ENCODE results near the gene DACH1. TPM values are rescaled to one million over a fixed set of nuclear protein-coding genes. Genes with fewer than 3 reads are reported as not detected.

Gene DACH1
- total and polyA plus RNA-seq, 4 donors: 1.4 to 42.3 (median 3.7) TPM

DNA sequence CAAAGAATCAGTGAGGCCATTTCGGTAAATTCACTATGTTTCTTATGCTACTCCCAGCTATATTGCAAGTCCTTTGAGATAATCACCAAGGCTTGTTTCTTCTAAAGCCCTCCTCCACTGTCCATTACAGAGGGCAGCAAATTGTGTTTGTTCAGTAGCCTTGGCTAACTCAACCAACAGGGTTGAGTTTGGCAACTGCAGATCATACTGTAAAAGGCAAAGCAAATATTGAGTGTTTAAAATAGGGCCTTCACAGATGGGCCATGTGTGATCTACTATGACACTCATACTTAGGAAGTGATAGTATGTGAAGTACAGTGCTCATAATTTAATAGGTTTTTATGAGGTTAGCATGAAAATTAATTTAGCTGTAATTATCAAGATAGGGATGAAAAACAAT is 171.3 kb downstream of the DACH1 start:
- H3K9me3 ChIP-seq (ENCODE audit: control insufficient read depth in 4 of 4, insufficient read depth in 3 of 4, low read length in 3 of 4): no peaks in the 10 kb centered on the region
- no peak overlapping the region for H3K9ac ChIP-seq (ENCODE audit: insufficient read depth in 1 of 2, low read length in 2 of 2)
- no peak for TF ChIP-seq CTCF (IDR thresholded peaks at IDR 0.05; ENCODE audit: control extremely low read depth, extremely low read depth)
- DNase-seq (no peak), ATAC-seq (ENCODE audit: insufficient read depth, low FRiP score) (no peak)
- no peaks in the 10 kb centered on the region for H3K36me3 ChIP-seq (ENCODE audit: control insufficient read depth in 4 of 4, insufficient read depth in 4 of 4, low read length in 4 of 4)
- WGBS, 2 donors: 96 to 97% methylated on average over 1 of the region's 1 CpG
- H3K27ac ChIP-seq (ENCODE audit: low read depth in 1 of 2, low read length in 1 of 2): no peak overlapping the region
- H3K27me3 ChIP-seq (ENCODE audit: control insufficient read depth in 3 of 3, insufficient read depth in 3 of 3, low read length in 2 of 3): no peaks in the 10 kb centered on the region
- H3K4me1 ChIP-seq (ENCODE audit: control insufficient read depth in 5 of 5, insufficient read depth in 5 of 5, low read length in 5 of 5): peaks cover 0 to 3% (median 3%) of the 10 kb centered on the region in 5 donors
- H3K4me3 ChIP-seq: no peak overlapping the region

DNA sequence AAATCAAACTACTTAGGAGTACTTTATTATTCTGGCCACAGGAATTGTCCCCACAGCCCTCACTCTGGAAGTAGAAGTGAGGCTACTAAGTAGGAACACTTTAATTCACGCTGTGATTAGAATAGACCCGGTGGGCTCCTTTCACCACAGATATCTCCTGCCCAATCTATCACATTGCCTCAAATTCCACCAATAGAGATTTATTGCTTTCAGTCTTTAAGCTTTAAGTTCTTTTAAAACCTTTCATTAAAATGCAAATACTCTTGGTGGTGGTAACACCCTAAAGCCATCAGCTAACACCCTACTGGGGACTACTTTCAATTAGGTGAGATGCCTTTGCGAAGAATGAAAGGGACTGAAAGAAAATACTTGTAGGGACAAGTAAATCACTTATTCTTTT is 181.9 kb downstream of the DACH1 start:
- Histone ChIP-seq H3K9ac (ENCODE audit: insufficient read depth in 1 of 2, low read length in 2 of 2) (no peak overlapping the region), H3K36me3 (ENCODE audit: control insufficient read depth in 4 of 4, insufficient read depth in 4 of 4, low read length in 4 of 4) (peaks cover 0 to 2% (median 0%) of the 10 kb centered on the region in 4 donors), H3K4me3 (no peak overlapping the region), H3K4me1 (ENCODE audit: control insufficient read depth in 5 of 5, insufficient read depth in 5 of 5, low read length in 5 of 5) (no peaks in the 10 kb centered on the region), H3K9me3 (ENCODE audit: control insufficient read depth in 4 of 4, insufficient read depth in 3 of 4, low read length in 3 of 4) (no peaks in the 10 kb centered on the region), H3K27ac (ENCODE audit: low read depth in 1 of 2, low read length in 1 of 2) (no peak overlapping the region), H3K27me3 (ENCODE audit: control insufficient read depth in 3 of 3, insufficient read depth in 3 of 3, low read length in 2 of 3) (no peaks in the 10 kb centered on the region)
- TF ChIP-seq CTCF (IDR thresholded peaks at IDR 0.05; ENCODE audit: control extremely low read depth, extremely low read depth): no peak
- no peak for ATAC-seq (ENCODE audit: insufficient read depth, low FRiP score)
- DNase-seq: no peak
- 75 to 91% methylated on average over 3 of the region's 3 CpGs for WGBS, 2 donors

- Histone ChIP-seq H3K9me3 (ENCODE audit: control insufficient read depth in 4 of 4, insufficient read depth in 3 of 4, low read length in 3 of 4) (no peaks in the 10 kb centered on the region), H3K36me3 (ENCODE audit: control insufficient read depth in 4 of 4, insufficient read depth in 4 of 4, low read length in 4 of 4) (peaks cover 0 to 2% (median 0%) of the 10 kb centered on the region in 4 donors), H3K4me1 (ENCODE audit: control insufficient read depth in 5 of 5, insufficient read depth in 5 of 5, low read length in 5 of 5) (no peaks in the 10 kb centered on the region), H3K27ac (ENCODE audit: low read depth in 1 of 2, low read length in 1 of 2) (no peak overlapping the region), H3K27me3 (ENCODE audit: control insufficient read depth in 3 of 3, insufficient read depth in 3 of 3, low read length in 2 of 3) (no peaks in the 10 kb centered on the region), H3K9ac (ENCODE audit: insufficient read depth in 1 of 2, low read length in 2 of 2) (no peak overlapping the region), H3K4me3 (no peak overlapping the region)
- no peak for TF ChIP-seq CTCF (IDR thresholded peaks at IDR 0.05; ENCODE audit: control extremely low read depth, extremely low read depth)
- 89 to 95% methylated on average over 6 of the region's 6 CpGs for WGBS, 2 donors
- DNase-seq: no peak
- ATAC-seq (ENCODE audit: insufficient read depth, low FRiP score): no peak
Measured at GRCh38 chr13:71681901-71682613, 184.9 kb downstream of the DACH1 start.

DNA sequence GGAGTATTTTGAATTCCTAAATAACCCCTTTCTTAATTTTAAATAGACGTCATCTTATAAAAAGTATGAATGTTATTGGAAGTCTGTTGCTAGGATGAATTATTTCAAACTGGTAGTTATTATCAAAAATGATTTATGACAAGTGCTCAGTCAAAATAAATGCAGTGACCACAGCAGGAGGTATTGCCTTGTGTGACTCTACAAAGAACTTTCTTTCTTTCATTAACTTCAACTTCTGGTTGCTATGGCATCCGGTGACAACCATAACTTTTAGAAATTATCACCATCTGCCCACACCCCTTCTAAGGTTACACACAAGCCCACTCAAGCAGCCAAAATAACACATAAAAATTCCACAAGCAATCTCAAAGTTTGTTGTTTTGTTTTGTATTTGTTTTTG is 189.9 kb downstream of the DACH1 start:
- no peak for TF ChIP-seq CTCF (IDR thresholded peaks at IDR 0.05; ENCODE audit: control extremely low read depth, extremely low read depth)
- Histone ChIP-seq H3K9ac (ENCODE audit: insufficient read depth in 1 of 2, low read length in 2 of 2) (no peak overlapping the region), H3K27ac (ENCODE audit: low read depth in 1 of 2, low read length in 1 of 2) (no peak overlapping the region), H3K4me1 (ENCODE audit: control insufficient read depth in 5 of 5, insufficient read depth in 5 of 5, low read length in 5 of 5) (no peaks in the 10 kb centered on the region), H3K27me3 (ENCODE audit: control insufficient read depth in 3 of 3, insufficient read depth in 3 of 3, low read length in 2 of 3) (no peaks in the 10 kb centered on the region), H3K4me3 (no peak overlapping the region), H3K36me3 (ENCODE audit: control insufficient read depth in 4 of 4, insufficient read depth in 4 of 4, low read length in 4 of 4) (peaks cover 0 to 2% (median 0%) of the 10 kb centered on the region in 4 donors), H3K9me3 (ENCODE audit: control insufficient read depth in 4 of 4, insufficient read depth in 3 of 4, low read length in 3 of 4) (no peaks in the 10 kb centered on the region)
- no peak for ATAC-seq (ENCODE audit: insufficient read depth, low FRiP score)
- WGBS, 2 donors: 88 to 90% methylated on average over 2 of the region's 2 CpGs
- DNase-seq: no peak
